Activated CD4-positive, alpha-beta T cell treated with anti-CD3 and anti-CD28 coated beads, Interleukin-2, Interleukin-6, amounts not matched to agents 100 ng/mL and 50 ng/mL, durations not matched to agents 16 hours and 8 hours (primary cell): ENCODE results near the gene CNPPD1.

ENCODE experiments used
- DNase-seq: peaks from one replicate; pipeline ENCODE4 v3.0.0-alpha.2; 2020

The CNPPD1 gene

DNA sequence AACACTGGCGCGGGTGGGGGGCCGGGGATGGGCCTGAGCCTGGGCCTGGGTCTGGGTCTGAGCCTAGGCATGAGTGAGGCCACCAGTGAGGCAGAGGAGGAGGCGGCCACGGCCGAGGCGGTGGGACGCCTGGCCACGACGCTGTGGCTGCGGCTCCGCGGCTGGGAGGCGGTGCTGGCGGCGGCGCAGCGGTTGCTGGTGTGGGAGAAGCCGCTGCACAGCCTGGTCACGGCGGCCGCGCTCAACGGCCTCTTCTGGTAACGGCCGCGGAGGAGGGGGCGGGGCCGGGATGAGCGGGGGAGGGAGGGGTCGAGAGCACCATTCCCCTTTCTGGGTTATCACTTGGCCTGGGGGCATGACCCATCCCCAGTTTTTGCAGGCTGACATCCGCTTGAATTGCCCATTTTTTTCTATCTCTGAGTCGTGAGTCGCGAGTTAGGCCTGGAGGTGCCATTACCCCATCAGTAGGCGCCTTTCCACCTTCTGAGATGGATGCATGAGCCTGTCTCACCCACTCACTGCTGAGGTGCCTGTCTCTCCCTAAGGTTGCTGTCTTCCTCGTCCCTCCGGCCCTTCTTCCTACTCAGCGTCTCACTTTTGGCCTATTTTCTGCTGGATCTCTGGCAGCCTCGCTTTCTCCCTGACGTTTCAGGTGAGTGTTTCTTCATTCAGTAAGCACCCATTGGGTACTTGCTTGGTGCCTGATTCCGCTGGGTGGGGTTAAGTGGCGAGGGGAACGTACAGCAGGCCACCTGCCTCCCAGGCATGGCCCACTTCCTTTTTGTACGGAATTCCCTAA is 1.9 kb upstream of the CNPPD1 start:
- DNase-seq, result peak; percentile 57

- DNase-seq, result peak; percentile 87
These were observed 1.0 kb upstream of the CNPPD1 start, which contains the start of gene RETREG2 for GRCh38 chr2:219177552-219178376. RETREG2 (plus strand) TSS chr2:219178275; CDS start chr2:219178353, 78 bp downstream.

GRCh38 chr2:219175928-219176817 is 552 bp downstream of the CNPPD1 start:
- peak; percentile 29 for DNase-seq

- no peak for DNase-seq
These were observed 1.2 kb downstream of the CNPPD1 start for GRCh38 chr2:219175486-219175885.

- DNase-seq, result no peak
These were observed 1.9 kb downstream of the CNPPD1 start for GRCh38 chr2:219174801-219175200.

GRCh38 chr2:219174146-219174545 is 2.6 kb downstream of the CNPPD1 start:
- DNase-seq, result no peak

GRCh38 chr2:219173176-219173575 is 3.5 kb downstream of the CNPPD1 start:
- no peak for DNase-seq

- no peak for DNase-seq
These were observed 4.2 kb downstream of the CNPPD1 start for GRCh38 chr2:219172231-219173154.

DNA sequence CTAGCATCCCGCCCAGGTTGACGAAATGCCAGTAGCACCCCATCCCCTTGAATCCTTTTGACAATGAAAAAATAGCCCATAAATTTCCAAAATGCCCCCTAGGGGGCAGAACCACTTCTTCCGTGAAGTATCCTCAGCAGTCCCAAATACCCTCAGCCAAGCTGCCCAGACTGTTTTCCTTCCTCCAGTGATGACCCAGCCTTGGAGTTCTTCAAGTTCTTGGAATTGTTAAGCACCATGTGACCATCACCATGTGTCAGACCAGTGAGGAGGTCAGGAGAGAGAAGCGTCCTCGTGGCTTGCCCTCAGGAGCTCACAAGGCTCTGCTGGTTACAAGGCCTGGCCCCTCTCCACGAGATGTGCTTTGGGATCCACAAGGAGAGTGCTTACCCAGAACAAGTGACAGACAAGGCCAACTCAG is 5.5 kb downstream of the CNPPD1 start:
- peak; percentile 50 for DNase-seq

DNA sequence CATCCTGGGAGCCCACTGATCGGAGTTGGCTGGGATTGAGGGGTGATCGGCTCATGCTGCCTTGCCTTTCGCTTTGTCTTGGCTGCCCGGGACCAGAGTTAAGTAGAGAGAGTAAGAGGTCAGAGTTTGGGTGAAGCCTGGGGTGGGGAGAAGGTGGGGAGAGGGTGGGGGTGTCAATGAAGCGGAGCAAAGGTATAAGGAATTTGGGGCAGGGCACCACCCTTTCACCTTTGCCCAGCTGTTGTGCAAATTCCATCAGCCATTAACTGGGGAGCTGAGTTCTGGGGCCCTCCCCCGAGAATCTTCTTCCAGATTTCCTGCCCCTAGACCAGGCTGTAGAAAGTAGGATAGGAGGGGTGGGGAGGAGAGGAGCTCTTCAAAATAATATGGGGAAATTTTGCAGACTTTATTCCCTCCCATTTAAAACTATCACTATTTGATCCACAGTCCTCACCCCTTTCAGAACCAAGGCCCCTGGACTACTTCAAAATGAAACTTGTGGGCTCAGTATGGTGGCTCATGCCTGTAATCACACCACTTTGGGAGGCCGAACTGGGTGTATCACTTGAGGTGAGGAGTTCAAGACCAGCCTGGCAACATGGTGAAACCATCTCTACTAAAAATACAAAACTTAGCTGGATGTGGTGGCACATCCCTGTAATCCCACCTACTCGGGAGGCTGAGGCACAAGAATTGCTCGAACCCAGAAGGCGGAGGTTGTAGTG is 6.6 kb downstream of the CNPPD1 start, which contains the start of gene SLC23A3:
Gene SLC23A3 (minus strand): TSS at position 100 of the 725 bp plus-strand sequence. CDS start 45 bp downstream, at position 55.
- peak; percentile 36 for DNase-seq

- no peak for DNase-seq
These were observed 7.8 kb downstream of the CNPPD1 start for GRCh38 chr2:219168932-219169331.

GRCh38 chr2:219168526-219168925 is 8.2 kb downstream of the CNPPD1 start:
- no peak for DNase-seq

GRCh38 chr2:219167997-219168396 is 8.7 kb downstream of the CNPPD1 start:
- no peak for DNase-seq

DNA sequence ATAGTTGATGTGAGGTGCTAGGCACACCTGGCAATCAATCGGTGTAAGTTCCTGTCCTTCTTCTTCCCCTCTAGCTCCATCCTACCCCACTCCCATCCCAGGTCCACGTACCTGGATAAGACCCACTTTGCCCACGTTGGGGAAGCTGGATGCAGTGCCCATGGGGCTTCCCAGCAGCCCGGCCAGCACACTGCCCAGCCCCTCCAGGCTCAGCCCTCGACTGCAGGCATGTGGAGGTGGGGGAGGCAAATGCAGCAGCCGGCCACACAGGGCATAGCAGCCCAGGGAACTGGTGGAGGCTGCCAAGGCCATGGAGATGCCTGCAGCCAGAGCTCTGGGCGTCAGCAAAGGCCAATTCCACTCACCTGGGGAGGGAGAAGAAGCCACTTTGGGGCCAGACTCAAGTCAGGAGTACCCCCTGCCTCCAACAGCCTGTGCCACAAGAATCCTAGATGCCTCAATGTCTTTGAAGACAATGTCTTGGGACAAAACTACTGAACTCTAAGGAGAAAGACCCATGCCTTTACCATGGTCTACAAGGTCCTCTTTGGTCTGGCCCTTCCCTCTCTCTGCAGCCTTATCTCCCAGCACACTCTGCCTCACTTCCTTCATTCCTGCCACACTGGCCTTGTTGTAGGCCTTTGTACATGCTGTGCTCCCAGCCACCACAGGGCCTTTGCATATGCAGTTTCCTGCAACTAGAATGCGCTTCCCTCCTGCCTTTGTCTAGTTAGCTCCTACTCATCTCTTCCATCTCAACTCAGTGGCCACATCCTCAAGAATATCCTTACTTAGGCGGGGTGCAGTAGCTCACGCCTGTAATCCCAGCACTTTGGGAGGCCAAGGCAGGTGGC is 11.4 kb downstream of the CNPPD1 start:
- DNase-seq, result no peak

GRCh38 chr2:219163156-219163555 is 13.6 kb downstream of the CNPPD1 start:
- DNase-seq, result no peak

- DNase-seq, result no peak
These were observed 15.6 kb downstream of the CNPPD1 start for GRCh38 chr2:219161097-219161496.

GRCh38 chr2:219160186-219161017 is 16.3 kb downstream of the CNPPD1 start, which contains the start of gene NHEJ1:
NHEJ1 (minus strand) TSS chr2:219160815; CDS start chr2:219158362, 2,453 bp downstream.
- DNase-seq, result peak; percentile 96

DNA sequence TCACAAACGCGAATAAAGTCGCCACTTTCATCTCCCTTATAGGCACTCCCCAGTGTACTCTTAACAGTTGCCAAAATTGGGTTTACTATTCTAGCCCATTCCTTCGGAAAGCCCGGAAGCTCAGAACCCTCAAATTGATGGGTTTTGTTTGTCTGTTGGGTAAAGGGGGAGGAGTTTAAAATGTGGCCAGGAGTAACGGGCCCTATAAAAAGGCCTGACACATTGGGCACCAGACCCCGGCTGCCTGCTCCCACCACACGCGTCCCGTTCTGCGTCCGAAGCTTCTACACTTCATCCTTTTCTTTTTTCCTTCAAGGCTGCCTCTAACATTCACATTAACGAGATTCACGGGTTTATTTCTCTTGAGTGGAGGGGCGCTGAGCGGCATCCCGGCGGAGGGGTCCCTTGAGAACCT is 16.9 kb downstream of the CNPPD1 start:
- no peak for DNase-seq

DNA sequence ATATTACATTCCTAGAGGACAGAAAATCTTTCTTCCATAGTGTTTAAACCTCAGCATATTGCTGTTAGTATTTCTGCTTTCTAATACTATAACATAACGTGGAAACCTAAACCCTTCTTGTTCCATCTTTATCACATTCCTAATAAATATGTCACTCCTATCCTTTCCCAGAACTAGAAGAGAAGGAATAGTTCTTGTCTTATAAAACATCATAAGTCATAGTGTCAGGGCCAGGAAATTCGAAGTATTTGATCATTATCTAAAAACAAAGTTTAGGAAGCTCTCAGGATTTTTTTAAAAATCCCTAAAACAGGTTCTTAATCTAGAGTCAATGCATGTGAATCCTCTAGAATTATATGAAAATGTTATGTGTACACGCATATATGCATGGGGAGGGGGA is 18.1 kb downstream of the CNPPD1 start:
- DNase-seq, result no peak
